HG03196 (cell line): Measurements from ENCODE around the gene IL1R2.
"Not testable (repeated sequence)": the region's sequence is repeated elsewhere in the genome, so short reads cannot be mapped to it uniquely, and the experiment has no call there.

Experiments used
- ATAC-seq: cut with Tn5 transposase; IDR thresholded peaks from one replicate; pipeline ENCODE4 v1.9.1; 2021; ENCODE audit not compliant: unreplicated experiment

Gene IL1R2

DNA sequence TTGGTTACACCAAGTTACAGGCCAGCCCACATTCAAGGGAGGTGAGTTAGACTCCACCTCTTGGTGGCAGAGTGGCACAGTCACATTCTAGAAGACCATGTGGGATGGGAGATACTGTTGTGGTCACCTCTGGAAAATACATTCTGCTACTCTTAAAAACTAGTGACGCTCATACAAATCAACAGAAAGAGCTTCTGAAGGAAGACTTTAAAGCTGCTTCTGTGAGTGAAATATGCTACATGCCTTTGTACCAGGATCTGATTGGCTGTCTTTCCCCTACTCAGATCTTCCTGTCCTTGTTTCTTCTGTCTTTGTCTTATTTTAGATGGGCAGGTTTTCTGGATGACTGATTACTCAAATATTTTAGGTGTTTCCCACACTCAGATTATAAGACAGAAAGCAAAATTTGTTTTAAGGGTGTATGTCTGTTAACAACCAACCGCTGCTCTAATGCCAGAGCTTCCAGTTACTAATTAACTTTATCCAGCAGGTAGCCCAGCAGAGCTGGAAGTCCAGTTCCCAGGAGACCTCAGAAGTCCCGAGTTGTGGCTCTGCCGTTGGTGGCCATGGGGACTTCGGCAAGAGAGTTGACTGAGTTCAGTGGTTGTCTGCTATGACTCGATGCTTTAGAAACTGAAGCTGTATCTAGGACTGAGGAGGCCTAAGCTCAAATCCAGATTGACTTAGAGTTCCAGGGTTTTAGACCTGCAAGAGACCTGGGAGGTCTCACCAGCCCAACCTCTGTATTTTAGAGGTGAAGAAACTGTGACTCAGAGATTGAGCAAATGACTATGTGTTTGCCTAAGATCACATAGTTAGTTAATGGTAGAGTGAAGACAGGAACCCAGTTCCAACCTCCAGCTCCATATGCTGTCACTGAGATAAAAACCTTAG is 7.4 kb downstream of the IL1R2 start:
- no peak for ATAC-seq

DNA sequence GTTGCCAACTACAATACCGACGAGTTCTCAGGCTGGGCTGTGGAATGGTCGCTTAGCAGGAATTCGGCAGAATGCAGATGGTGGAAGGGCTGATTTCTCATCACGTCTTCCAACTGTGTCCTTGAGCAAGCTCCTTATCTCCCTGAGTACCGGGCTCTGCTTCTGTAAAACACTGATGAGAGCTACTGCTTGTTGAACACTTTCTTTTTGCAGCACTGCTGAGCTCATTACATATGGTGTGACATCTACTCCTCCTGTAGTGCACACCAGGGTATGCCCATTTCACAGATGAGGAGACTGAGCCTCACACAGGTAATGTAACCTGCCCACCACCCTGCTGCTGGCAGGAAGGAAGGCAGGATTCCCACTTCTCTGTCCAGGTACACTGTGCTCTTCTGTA is 8.3 kb downstream of the IL1R2 start:
- no peak for ATAC-seq

DNA sequence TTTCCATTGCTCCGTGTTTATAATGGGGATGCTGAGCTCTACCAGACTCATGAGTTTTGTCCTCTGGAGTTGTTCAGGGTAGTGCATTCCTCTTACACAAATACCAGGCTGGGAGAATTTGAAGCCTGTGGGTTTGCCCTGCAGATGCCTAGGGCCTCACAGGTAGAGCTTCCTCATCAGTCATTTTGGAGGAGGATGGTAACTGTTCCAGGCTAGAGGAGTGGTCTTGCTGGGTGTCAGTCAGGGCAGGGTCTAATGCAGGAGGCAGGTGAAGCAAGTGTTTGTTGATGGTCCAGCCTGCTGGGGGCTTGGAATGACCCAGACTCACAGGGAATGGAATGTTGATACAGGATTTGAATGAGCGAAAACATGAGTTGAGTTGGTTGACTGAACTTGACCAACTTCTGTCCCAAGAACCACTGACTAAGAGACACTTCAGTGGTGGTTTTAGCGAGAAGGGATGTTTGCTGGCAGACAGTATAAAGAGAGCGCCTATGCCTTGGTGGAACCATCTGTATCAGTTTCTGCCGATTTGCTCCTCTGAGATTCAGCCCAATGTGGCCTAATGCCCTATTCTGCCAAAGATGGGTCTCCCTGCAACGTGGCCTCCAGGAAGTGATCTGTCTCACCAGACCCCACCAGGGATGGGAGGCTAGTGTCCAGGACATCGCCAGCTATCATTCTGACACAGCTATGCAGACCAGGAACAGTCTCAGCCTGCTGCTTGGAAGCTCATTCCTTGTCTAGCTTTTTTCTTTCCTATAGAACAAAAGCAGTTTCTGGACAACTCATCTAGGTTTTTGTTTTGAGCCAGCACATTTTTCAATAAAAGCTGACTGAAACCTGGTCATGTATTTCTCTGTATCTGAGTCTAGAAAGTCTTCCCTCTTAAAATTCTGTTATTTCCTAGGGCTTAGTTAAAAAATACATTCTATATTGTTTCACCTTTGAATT is 9.3 kb downstream of the IL1R2 start:
- no peak for ATAC-seq

DNA sequence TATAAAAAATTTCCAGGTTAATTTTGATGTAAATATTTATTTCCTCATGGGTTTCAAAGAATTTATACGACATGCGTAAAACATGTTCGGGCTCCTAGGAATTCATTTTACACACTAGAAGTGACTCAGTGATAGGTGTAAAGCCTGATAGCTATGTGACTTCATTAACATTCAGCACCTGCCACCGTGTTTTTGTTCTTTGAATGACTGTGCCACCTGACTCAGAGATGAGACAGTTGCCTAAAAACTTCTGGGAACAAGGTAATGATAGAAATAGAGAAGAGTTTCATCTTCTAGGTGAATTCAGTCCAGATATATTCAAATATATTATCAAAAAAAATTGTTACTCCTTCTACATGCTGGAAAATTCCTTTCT is 10.0 kb downstream of the IL1R2 start:
- no peak for ATAC-seq

DNA sequence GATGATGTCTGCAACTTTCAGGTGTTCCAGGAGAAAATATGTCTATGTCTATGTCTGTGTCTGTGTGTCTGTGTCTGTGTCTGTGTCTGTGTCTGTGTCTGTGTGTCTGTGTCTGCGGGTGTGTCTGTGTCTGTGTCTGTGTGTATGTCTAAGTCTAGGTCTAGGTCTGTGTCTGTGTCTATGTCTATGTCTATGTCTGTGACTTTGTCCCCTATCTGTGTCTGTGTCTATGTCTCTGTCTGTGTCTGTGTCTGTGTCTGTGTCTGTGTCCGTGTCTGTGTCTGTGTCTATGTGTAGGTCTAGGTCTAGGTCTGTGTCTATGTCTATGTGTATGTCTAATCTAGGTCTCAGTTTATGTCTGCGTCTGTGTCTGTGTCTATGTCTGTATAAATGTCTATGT is 10.5 kb downstream of the IL1R2 start:
- ATAC-seq: no peak

DNA sequence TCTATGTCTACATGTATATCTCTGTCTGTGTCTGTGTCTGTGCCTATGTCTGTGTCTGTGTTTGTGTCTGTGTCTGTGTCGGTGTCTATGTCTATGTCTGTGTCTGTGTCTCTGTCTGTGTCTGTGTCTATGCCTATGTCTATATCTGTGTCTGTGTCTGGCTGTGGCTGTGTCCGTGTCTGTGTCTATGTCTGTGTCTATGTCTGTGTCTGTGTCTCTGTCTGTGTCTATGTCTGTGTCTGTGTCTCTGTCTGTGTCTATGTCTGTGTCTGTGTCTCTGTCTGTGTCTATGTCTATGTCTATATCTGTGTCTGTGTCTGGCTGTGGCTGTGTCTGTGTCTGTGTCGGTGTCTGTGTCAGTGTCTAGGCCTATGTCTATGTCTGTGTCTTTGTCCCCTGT is 11.1 kb downstream of the IL1R2 start:
- ATAC-seq: not testable (repeated sequence)

DNA sequence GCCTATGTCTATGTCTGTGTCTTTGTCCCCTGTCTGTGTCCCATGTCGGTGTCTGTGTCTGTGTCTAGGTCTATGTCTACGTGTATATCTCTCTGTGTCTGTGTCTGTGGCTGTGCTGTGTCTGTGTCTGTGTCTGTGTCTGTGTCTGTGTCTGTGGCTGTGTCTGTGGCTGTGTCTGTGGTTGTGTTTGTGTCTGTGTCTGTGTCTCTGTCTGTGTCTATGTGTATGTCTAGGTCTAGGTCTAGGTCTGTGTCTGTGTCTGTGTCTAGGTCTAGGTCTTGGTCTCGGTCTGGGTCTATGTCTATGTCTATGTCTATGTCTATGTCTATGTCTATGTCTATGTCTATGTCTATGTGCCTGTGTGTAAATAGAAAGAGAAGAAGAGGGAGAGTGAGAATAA is 11.9 kb downstream of the IL1R2 start:
- ATAC-seq: no peak

DNA sequence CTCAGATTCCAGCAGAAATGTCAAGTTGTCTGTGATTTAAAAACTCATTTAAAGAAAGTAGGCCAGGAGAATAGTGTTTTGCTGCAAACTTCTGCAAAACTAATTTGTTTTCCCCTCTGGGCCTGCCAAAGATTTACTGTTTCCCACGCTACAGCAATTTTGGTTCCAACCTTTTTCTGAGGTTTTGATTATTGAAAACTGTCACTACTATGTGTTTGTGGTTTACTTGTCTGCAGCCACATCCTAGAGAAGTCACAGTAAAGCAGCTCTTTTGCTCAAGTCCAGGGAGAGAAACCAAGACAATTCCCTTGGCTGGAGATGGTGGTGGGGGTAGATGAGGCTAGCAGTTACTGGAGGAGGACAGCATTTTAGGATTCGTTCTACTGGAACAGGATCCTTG is 12.8 kb downstream of the IL1R2 start:
- no peak for ATAC-seq

DNA sequence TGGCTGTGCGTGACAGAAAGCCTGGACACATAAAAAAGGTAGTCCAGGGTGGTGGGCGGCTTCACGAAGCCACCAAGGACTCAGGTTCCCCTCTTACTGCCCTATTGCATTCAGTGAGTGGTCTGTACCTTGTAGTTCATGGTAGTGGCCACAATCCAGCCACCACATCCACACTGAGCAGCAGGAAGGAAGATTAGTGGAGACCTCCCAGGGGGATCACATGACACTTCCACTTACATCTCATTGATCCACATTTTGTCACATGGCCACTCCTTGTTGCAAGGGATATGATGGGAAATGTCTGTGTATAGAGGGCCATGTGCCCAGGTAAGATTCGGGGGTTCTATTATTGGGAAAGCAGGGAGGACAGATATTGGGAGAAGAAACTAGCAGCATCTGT is 13.7 kb downstream of the IL1R2 start:
- ATAC-seq: no peak

DNA sequence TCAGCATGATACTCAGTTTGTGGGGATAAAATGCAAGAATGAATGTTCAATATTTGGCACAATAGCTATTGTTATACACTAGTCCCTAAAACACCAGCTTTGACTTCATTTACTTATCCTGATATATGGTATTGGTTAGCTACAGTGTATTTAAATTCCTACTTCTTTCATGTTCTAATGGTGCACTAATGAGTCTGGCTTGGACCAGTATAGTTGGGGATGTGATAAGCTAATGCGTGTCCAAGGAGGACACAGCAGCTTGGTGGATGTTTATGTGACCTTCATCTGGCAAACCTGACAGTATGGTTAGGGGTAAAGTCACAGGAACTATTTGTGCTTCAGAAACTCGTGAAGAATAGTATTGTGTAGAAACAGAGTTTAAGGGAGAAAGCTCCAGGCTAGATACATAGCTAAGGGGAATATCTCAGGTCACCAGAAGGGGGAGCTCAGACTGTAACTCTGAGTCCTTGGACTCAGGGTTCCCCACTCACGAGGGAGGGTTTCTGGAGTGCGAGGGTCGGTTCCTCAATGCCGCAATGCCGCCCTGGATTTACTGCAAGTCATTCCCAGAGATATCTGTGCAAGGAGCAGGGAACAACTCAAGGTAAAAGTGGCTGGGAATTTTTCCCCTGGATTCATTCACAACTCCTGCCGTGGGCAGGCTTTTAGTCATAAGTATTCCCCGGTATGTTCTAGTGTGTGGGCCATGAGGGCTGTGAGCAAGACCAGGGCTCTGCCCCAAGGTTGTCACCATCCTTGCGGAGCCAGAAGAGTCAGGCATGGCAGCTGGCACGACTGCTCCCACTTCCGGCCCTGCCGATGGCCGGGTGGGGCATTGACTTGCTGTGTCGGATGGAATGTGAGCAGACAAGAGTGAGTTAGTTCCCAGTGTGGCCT is 14.5 kb downstream of the IL1R2 start:
- ATAC-seq: no peak

DNA sequence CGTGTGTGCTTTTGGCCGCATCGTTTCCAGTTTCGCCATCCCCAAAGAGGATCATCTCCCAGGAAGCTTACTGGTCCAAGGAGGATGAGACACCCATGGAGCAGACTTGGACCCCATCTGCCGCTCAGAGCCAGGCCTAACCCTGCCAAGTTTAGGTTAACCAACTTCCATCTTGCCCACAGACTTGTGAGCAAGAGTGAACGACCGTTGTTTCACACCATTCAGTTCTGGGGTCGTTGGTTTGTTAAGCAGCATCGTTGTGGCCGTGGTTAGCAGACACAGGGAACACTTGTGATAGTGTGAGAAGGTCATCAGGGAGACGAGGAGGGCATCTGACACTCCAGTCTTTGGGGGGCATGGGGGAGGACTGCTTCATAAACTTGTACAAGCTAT is 15.1 kb downstream of the IL1R2 start:
- ATAC-seq: no peak

DNA sequence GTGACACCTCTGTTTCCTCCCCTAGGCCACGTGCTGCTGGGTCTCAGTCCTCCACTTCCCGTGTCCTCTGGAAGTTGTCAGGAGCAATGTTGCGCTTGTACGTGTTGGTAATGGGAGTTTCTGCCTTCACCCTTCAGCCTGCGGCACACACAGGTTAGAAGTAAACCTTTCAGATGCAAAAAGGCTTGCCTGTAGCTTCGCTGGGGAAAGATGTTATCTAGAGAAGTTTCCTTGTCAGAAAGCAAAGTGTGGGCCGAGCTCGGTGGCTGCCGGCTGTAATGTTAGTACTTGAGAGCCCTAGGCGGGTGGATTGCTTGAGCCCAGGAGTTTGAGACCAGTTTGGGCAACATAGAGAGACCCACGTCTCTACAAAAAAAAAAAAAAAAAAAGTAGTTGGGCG is 16.7 kb downstream of the IL1R2 start:
- no peak for ATAC-seq

DNA sequence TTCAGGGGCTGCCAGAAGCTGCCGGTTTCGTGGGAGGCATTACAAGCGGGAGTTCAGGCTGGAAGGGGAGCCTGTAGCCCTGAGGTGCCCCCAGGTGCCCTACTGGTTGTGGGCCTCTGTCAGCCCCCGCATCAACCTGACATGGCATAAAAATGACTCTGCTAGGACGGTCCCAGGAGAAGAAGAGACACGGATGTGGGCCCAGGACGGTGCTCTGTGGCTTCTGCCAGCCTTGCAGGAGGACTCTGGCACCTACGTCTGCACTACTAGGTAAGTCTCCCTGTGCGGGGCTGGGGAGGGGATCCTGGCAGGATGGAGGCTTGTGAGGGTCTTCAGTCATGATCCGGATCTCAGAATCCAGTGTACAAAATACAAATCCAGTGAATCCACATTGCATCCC is 17.8 kb downstream of the IL1R2 start:
- ATAC-seq: no peak

DNA sequence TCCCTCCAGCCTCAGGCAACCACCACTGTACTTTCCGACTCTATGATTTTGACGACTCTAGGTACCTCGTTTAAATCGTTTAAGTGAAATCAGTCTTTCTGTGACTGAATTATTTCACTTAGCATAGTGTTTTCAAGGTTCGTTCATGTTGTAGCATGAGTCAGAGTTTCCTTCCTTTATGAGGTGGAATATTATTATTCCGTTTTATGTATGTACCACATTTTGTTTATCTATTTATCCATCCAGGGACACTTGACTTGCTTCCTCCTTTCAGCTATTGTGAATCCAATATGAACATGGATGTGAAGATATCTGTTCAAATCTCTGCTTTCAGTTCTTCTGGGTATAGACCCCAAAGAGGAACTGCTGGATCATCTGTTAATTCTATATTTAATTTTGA is 19.1 kb downstream of the IL1R2 start:
- ATAC-seq: no peak

DNA sequence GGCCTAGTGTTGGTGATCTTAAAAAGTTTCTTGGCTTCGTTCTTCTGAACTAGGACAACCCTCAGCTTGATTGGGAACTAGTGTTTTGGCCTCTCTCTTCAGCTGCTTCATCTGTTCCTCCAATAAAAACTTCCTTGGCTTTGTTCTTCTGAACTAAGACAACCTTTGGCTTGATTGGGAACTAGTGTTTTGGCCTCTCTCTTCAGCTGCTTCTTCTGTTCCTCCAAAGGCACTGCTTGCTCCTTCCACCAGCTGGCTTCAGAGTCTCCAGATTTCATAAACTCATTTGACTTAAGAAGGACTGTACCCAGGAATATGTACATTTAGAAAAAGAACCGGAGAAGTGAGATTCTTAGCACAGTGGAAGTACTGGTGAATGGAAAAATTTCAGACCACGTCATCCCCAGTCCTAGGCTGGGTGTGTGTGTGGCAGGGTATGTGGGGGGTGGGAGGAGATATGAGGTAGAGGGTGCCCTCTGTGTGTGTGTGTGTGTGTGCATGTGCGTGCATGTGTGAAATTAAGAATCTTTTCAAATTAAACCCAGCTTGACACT is 20.4 kb downstream of the IL1R2 start:
- ATAC-seq: no peak

DNA sequence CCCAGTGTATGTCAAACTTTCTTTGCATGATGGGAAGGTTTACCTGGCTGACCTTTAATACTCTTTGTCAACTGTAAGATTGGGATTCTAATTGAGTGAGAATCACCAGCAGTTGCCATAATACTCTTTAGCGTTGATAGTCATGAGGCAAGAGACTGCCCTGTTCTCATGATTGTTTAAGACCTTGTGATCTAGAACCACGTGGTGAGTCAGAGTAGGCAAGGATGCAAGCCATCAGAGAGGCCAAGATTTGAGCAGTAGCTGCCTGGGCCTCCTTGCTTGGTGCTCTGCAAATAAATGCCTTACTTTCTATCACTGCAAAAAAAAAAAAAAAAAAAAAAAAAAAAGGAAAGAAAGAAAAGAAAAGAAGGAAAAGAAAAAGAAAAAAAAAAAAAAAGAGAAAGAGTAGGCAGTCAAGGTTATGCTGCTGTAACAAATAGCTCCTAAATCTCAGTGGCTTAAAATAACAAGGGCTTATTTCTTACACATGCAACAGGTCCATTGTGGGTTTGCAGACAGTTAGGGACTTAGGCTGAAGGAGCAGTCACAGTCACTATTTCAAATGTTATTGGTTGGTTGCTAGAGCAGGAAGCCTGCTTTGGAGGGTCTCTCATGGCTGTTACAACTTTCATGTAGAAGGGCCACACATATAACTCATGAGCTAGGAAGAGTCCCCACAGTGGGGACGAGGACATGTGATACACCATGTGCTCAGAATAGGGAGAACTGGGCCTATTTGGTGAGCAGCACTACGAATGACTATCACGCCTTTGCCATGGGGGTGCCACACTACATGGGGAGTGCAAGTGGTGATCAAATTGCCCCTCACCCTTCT is 21.7 kb downstream of the IL1R2 start:
- no peak for ATAC-seq

DNA sequence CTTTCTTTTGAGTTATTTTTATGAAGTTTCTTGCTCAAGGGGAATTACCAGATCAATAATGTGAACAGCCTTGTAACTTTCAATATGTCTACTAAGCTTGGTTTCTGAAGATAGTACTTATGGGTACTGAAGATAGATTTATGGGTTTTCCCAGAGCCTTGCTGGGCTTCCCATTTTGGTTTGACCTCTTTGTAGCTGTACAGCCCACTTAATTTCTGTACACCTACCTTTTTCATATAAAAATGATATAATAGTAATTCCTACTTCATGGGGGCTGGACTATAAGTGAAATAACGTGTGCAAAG is 22.2 kb downstream of the IL1R2 start:
- no peak for ATAC-seq

DNA sequence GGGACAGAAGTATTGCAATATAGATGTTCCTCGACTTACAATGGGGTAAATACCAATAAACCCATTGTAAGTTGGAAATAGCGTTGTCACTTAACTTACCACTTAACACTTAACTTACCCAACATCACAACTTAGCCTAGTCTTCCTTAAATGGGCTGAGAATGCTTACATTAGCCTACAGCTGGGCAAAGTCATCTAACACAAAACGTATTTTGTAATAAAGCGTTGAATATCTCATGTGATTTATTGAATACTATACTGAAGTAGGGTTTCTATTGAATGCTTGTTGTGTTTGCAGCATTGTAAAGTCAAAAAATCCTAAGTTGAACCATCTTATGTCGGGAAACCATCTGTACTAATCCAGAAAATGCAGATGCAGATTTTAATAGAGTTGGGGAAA is 23.6 kb downstream of the IL1R2 start:
- ATAC-seq: no peak

DNA sequence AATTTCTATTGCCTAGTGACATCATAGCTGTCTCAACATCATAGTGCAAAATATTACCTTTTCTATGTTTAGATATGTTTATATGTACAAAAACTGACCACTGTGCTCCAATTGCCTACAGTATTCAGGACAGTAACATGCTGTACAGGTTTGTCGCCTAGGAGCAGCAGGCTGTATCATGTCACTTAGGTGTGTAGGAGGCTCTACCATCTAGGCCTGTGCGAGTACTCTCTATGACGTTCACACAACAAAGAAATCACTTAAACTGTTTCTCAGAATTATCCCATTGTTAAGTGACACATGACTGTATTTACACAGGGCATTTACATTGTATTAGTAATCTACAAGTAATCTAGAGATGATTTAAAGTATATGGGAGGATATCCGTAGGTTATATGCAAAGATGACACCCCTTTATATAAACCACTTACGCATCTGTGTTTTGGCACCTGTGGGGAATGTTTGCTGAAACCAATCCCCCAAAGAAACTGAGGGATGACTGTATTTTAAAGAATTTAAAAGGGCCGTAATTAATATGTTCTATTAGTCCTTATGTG is 24.7 kb downstream of the IL1R2 start:
- ATAC-seq: no peak
